Measurements from ENCODE around the gene SKP1. TPM values are rescaled to one million over a fixed set of nuclear protein-coding genes. Genes with fewer than 3 reads are reported as not detected.
A peak's percentile ranks its signal among the peaks of the same experiment; 100 is the strongest.

Gene SKP1
- total RNA-seq, 1 experiment from 2014 or later = 348 TPM

DNA sequence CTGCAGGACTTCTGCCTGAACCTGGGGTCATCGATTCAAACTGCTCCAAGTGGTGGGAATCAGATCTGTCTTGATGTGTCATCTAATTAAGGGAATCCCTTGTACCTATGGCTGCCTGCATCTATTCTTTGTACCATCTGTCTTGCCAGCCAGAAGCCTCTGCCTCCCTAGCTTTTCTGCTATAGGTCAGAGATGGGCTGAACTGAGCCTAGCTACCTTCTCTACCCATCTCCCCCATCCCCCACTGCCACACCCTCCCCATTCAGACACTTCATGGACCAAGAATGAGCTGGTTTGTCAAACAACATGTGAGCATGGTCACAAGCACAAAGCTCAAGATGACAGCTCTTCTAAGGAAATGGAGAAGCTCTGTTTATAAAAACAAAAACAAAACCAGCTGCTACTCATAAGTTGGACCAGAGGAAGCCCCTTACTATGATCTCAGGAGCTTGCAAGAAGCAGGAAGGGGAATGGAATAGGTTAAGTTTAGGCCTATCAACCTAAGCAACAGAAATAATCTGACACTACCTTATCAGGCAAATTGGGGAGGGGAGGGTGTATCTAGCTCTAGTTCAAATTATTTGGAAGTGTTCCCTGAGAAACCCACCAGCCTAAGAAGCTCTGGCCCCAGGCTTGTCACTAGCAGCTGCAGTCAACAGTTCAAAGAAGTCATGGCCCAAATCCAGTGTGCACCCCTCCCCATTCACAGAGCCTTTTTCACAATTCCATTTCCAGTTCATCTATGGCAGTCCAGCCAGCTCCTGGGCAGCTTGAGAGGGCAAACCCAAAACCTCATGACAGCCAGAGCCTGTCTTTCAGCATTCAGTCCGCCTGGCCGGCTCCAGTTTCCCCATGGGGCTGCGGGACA is 29.9 kb downstream of the SKP1 start:
- no peak overlapping the region for H2AK5ac ChIP-seq (ENCODE audit: insufficient read length, low read length)
- no peak overlapping the region for H2AFZ ChIP-seq (ENCODE audit: low read length)
- H3K23ac ChIP-seq (ENCODE audit: insufficient read length, low read depth, low read length) = no peak overlapping the region
- H3K23me2 ChIP-seq (ENCODE audit: insufficient read length, low read depth, low read length, poor library complexity, severe bottlenecking) = no peaks in the 10 kb centered on the region
- H3K14ac ChIP-seq (ENCODE audit: insufficient read depth, low read length) = no peak overlapping the region
- H4K8ac ChIP-seq (replicated peaks; ENCODE audit: insufficient read length, low read depth, low read length) = no peak overlapping the region
- H3K56ac ChIP-seq (ENCODE audit: insufficient read length, low read depth, low read length) = no peak overlapping the region
- H3K4me2 ChIP-seq (ENCODE audit: insufficient read depth, insufficient read length, low read length) = no peak overlapping the region
- H3K4ac ChIP-seq (ENCODE audit: low read depth, low read length) = no peak overlapping the region
- Mint-ChIP-seq H3K27ac (peak overlapping the region in 1 of 3 experiments; percentile 84; a peak in 2 of 7 replicates), H3K27me3 (ENCODE audit: low read depth) (no peaks in the 10 kb centered on the region), H3K9me3 (no peaks in the 10 kb centered on the region), H3K4me3 (no peak overlapping the region), H3K36me3 (ENCODE audit: insufficient read depth in 1 of 3, low read depth in 3 of 3) (peaks cover 11 to 73% (median 48%) of the 10 kb centered on the region in 3 experiments), H3K4me1 (0 out of 4 replicates have a peak, but pooled peaks cover 0 to 2% of the 10 kb centered on the region in 2 experiments)
- no peak overlapping the region for H4K5ac ChIP-seq (ENCODE audit: insufficient read length, low read depth, low read length)
- TF ChIP-seq, protein P1, sequence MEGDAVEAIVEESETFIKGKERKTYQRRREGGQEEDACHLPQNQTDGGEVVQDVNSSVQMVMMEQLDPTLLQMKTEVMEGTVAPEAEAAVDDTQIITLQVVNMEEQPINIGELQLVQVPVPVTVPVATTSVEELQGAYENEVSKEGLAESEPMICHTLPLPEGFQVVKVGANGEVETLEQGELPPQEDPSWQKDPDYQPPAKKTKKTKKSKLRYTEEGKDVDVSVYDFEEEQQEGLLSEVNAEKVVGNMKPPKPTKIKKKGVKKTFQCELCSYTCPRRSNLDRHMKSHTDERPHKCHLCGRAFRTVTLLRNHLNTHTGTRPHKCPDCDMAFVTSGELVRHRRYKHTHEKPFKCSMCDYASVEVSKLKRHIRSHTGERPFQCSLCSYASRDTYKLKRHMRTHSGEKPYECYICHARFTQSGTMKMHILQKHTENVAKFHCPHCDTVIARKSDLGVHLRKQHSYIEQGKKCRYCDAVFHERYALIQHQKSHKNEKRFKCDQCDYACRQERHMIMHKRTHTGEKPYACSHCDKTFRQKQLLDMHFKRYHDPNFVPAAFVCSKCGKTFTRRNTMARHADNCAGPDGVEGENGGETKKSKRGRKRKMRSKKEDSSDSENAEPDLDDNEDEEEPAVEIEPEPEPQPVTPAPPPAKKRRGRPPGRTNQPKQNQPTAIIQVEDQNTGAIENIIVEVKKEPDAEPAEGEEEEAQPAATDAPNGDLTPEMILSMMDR (conservative IDR thresholded peaks at IDR 0.05) = no peak
- DNase-seq = no peak
- H3K9me3 ChIP-seq (ENCODE audit: control insufficient read depth, low read depth, low read length) = no peaks in the 10 kb centered on the region
- no peaks in the 10 kb centered on the region for H3K4me1 ChIP-seq (ENCODE audit: insufficient read depth, low read length)
- no peak overlapping the region for H2BK5ac ChIP-seq (ENCODE audit: insufficient read length, low read length)
- no peak overlapping the region for H2BK12ac ChIP-seq (ENCODE audit: insufficient read length, low read depth, low read length)
- H2BK20ac ChIP-seq (ENCODE audit: low read depth, low read length, poor library complexity, severe bottlenecking) = no peak overlapping the region
- no peak overlapping the region for H3K18ac ChIP-seq (ENCODE audit: insufficient read length, low read depth, low read length)
- no peaks in the 10 kb centered on the region for H3K27me3 ChIP-seq (ENCODE audit: insufficient read depth, low read length)
- H3K79me2 ChIP-seq (ENCODE audit: insufficient read depth, low read length) = no peaks in the 10 kb centered on the region
- no CpG with 5 or more reads among the region's 4 CpGs for WGBS (ENCODE audit: extremely low coverage, insufficient read length, low lambda C conversion rate)
- peaks cover 2% of the 10 kb centered on the region for H3K79me1 ChIP-seq (ENCODE audit: insufficient read depth, low read depth, low read length, poor library complexity, severe bottlenecking)
- H2BK120ac ChIP-seq (ENCODE audit: low read depth, low read length, poor library complexity, severe bottlenecking) = no peak overlapping the region
- no peak overlapping the region for H4K91ac ChIP-seq (ENCODE audit: insufficient read length, low read depth, low read length)
- peaks cover 4% of the 10 kb centered on the region for H4K20me1 ChIP-seq (ENCODE audit: control insufficient read depth, insufficient read depth, insufficient read length)
- no peak overlapping the region for H3T11ph ChIP-seq (ENCODE audit: low read length)
- H3K9ac ChIP-seq (ENCODE audit: extremely low read depth, insufficient read length, low read length) = no peak overlapping the region
- no peak overlapping the region for H3K27ac ChIP-seq (ENCODE audit: insufficient read length, low read depth, low read length)
- no peak overlapping the region for H2BK15ac ChIP-seq (ENCODE audit: low read depth, low read length)
